GM18508 (cell line): ENCODE results near the gene DNMT3A.
A peak's percentile ranks its signal among the peaks of the same experiment; 100 is the strongest.

ENCODE experiments used
- ATAC-seq: cut with Tn5 transposase; IDR thresholded peaks from one replicate; pipeline ENCODE4 v1.9.1; 2021; ENCODE audit warnings: moderate number of reproducible peaks; ENCODE audit not compliant: insufficient read depth, unreplicated experiment

DNMT3A gene

DNA sequence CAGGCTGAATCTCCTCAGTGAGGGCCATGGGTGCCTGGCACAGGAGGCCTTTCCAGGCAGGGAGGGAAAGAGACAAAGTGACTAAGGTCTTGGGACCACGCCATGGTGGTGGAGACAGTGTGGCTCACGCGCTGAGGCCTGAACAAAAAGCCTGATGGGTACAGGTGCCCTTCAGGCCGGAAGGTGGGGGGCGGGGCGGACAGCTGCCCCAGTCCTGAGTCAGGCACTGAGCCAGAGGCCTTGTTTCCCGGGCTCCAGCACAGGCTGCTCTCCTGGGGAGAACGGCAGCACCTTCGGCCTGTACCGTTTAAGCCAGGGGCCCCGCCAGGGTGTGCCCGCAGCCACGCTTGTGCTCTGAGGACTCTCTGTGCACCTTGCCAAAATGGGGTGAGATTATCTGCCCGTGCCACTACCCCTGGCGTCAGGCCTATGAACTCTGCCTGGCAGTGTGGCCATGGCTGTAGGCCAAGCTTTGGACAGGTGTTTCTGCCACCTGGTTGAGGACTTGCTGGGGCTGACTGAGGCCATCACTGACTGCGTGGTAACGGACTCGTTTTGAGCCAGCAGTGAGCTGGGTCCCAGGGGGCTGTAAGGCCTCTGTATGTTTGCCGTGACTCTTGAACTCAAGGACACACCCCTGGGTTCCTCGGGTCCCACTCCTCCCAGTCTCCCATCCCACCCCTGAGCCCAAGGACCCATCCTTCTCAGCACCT lies 31.7 kb upstream of the DNMT3A start:
- no peak for ATAC-seq

DNA sequence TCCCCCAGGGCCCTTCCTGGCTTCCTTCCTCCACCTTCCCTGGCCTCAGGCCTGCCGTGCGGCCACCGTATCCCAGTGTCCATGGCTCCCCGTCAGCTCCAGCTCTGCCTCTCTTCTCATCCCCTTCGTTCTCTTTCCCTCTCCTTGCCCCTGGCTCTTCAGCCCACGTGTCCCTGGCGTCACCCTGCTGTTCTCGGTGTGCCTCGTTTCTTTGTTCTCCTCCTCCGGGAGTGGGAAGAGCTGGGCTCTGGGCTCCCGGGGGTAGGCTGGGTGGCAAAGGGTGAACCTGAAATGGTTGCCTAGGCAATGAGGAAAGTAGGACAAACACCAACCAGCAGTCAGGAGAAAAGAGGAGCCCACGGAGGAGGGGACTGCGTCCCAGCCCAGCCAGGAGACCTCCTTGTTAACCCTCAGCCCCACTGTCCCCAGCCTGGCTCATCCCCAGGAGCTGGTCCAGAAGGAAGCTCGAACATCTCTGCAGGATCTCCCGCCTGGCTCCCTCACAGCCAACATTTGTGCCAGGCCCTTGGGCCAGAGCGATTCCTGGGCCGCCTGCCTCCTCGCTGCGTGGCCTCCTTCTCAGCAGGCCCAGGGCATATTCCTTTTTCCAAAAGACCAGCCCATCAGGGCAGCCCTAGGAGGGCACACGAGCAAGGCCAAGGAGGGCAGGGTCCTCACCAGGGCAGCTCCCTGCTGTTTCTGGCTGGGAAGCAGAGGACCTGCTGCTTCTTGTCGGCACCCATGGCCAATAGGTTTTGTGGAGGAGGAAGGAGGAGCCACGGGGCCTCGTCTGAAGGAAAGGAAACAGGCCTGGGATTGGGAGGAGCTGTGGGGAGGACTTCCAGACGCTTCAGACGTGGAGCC lies 30.9 kb upstream of the DNMT3A start:
- ATAC-seq, result no peak

DNA sequence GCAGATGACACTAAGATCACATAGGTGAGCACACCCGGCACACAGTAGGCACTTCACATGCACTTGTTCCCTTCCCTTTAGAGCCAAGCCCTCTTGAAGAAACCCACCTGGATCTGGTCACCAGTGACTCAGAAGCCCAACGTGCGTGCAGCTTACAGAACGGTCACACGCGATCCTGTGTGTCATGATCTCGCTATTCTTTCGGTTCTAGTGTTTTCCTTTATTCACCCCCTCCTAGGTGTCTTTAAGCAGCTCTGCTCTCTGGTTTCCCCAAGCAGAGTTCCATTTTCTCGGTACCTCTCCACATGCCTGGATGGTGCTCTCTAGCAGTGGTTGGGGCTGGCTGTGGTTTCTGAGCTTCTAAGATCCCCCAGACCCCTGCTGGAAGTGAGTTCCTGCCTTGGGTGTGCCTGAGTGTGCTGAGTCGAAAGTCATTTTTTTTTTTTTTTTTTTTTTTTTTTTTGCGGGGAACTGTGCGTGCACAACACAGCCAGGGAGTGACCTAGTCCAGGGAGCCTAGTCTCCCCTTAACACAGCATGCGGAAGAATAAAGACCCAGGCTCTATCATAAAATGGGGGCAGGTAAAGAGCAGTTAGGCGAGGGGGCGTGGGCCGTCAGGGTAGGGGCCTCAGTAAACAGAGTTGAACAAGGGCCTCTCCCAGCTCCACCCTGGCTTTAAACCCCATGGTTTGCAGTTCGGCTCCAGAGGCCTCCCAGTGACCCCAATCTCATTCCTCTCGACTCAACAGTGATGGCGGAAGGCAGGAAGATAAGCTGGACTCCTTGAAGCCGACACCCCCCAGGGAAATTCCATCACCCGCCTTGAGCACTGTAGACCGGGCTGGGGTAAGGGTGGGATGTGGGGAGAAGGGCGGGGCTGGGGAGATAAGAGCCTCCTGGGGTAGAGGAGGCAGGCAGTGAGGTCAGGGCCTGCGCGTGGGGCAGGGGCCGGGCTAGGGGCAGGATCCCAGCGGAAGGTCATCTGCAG lies 29.8 kb upstream of the DNMT3A start:
- ATAC-seq, result no peak

DNA sequence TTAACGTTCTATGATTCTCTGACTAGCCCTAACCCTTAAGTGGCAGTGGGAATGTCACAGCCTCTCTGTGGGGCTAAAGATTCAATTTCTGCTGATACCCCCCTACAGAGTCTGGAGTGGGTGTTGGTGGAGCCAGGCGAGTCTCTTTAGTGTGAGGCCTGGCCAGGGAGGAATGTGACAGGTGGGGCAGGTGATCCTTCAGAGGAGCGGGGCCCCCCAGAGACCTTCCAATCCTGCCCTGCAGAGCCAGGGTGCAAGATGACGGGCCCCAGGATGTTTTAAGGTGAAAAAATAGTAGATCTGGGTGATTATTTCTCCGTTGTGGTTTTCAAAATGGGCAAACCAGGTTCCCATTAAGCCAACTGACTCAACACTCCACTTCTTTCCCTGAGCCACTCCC lies 28.2 kb upstream of the DNMT3A start:
- ATAC-seq, result no peak

DNA sequence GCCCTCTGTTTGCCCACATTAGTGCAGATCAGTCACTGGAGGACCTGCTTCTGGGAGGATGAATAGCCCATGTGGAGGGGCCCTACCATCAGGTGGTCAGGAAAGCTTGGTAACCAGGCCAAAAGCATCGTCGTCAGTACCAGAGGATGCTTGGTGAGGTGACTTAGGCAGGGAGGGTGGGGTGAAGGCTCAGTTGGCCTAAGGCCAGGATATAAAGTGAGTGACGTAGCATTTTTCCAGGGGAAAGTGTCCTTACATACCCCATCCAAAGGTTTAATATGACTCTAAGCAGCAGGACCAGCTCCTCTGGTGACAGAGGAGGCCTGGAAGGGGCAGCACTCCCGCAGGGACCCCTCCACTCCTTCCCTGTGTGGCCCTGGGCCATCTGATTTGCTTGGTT lies 27.7 kb upstream of the DNMT3A start:
- no peak for ATAC-seq

DNA sequence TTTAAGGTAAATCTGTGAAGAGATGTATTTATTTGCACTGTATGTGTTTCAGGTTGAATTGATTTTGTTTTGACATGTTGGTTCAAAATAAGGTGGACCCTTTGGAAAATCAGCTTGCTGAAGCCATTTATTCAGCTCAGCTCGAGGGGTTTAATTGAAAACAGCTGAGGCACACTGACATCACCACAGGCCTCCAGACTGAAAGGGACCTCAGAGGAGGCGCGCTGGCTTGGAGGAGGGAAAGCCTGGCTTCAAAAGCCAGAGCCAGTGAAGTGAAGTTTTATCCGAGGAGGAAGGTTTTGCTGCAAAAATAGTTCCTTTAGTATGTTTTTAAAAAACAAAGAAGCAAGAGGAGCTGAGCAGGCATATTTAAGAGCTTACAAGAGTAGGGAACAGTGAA lies 26.9 kb upstream of the DNMT3A start:
- no peak for ATAC-seq

DNA sequence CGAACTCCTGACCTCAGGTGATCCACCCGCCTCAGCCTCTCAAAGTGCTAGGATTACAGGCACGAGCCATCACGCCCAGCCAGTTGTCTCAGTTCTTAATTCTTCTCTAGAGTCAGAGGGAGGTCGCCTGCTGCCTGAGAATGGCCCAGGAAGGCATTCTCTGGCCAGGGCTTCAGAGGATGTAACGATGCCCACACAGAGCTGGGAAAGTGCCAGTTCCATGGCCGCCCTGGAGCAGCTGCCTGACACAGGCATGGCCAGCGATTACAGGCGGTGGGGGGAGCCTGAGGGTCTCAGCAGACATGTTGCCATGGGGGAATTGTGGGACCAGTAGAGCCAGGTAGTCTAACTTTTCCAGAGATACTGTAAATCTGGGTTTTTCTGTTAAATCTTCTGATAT lies 25.6 kb upstream of the DNMT3A start:
- no peak for ATAC-seq

DNA sequence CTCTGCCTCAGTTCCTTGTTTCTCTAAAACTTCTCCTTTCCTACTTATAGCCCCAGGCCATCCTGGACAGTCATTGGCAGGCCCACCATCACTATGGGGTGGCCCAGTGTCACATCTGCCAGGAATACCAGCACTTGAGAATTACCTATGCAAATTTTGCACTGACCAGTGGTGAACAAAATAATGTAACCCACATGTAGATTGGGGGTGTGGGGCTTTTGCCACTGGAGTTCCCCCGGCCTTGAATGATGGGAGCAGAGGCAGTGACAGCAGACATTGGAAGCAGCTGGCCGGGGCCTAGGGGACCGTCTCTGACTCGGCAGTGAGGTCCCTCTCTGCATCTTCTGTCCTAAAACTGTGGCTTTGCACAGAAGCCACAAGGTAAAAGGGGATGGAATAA lies 24.9 kb upstream of the DNMT3A start:
- ATAC-seq, result no peak

DNA sequence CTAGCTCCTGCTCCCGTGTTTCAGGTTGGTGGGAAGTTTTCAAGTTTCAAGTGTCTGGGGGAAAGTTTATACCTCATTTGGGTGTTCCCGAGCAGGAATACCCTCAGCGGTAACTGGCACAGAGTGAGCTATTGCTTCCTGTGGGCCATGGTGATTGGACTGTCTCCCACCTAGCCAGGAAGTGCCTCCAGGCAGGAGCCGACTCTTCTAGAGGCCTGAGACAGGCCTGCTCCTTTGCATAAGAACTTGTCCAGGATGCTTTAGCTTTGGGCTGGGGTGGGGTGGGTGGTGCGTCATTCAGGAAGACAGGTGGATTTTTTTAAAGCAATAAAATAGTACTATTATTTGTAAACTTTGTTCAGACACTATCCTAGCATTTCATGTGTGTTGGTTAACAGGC lies 23.5 kb upstream of the DNMT3A start:
- ATAC-seq, result no peak

DNA sequence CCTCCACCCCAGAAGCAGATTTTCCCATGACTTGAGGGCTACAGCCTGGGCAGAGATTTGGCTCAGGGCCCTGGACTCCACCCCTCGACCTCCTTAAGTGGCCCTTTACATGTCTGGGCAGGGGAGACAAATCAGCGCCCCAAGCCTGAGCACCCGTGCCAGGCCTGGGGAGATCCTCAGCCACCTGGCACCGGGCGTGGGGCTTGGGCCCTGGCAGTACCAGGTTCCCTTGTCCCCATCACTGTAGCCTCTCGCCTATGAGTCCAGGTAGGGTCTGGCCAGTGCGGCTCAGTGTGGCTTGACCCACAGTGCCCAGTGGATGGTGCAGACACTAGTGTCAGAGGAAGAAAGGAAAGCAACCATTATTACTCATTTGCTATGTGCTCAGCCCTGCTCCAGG lies 22.0 kb upstream of the DNMT3A start:
- no peak for ATAC-seq

DNA sequence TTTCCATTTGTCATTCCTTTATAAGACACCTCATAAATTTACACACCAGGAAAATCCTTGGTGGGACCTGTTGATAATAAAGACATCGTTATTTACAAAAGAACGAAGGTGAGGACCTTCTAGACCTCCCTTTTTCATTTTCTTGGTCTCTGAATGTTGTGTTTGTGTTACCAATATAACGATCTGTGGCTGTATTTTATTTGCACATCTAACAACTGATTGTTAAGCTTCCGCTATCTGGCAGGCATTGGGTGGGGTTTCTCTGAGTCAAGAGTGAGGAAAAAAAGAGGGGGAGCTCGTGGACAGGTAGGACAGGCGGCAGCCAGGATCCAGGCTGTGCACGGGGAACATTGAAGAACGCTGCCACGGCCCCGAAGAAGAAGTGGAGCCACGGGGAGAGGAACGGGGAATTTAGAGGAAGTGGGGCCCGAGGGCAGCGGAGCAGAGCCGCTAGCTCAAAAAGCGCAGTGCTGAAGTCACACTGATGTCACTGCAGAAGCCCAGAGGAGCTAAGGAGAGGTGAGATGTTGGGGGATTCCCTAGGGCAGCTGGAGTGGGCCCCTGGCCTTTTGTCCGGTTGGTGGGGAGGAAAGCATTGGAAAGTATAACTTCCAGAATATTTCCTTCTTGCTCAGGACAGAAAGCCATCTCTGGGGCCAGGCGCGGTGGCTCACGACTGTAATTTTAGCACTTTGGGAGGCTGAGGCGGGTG lies 20.9 kb upstream of the DNMT3A start:
- ATAC-seq, result peak; percentile 54

DNA sequence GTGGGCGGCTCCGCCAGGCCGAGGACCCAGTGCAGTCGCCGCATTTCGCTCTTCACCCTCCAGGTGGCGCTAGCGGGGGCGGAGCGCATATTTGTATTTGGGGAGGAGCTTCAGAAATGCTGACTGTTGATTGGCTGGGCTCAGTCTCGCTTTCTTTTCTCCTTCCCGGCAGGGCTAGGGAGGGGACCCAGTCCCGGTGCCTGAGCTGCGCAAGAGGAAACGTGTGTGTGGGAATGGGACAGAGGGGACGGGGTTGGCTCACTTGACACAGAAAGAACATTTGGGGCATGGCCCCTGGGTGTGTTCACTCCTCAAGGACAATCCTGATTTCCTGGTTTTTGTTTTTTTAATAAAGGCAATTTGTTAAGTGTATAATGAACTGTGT lies 20.3 kb upstream of the DNMT3A start:
- peak; percentile 72 for ATAC-seq

DNA sequence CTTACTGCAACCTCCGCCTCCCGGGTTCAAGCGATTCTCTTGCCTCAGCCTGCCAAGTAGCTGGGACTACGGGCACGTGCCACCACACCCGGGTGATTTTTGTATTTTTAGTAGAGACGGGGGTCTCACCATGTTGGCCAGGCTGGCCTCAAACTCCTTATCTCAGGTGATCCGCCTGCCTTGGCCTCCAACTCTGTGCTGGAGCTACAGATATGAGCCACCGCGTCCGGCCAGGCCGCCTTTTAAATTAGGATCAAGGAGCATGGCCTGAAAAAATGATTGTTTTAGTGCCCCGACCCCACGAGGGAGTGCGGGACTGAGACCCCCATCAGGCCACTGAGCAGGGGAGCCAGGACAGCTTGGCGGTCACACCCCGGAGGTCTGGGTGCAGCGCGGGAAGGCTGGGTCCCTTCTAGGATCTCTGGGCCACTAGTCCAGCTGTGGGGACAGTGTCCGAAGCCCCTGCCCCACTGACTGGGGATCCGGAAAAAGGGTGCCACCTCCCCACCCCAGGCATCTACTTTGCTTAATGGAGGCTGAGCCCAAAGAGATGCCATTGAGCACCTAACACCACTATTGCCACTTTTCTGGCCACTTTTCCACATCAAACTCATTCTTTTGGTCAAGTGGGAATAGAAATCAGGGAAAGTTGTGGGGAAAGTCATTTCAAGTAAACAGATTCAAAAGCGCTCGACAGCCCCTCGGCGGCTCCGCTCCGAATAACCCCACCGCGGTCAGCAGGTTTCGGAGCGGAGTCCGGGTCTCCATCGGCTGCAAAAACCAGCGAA lies 19.7 kb upstream of the DNMT3A start:
- no peak for ATAC-seq

DNA sequence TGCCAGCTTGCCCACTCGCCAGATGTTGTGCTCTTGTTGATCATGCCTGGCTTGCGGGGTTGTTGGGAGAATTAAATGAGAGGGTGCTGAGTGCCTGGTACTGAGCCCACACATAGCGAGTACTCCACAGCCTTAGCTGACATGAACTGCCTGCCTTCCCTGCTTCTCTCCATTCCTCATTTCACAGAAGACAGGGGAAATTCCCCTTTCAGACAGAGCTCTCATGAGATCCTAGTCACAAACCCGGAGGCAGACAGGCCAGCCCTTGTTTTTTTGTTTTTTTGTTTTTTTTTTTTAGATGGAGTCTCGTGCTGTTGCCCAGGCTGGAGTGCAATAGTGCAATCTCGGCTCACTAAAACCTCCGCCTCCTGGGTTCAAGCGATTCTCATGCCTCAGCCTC lies 17.1 kb upstream of the DNMT3A start:
- ATAC-seq, result no peak

DNA sequence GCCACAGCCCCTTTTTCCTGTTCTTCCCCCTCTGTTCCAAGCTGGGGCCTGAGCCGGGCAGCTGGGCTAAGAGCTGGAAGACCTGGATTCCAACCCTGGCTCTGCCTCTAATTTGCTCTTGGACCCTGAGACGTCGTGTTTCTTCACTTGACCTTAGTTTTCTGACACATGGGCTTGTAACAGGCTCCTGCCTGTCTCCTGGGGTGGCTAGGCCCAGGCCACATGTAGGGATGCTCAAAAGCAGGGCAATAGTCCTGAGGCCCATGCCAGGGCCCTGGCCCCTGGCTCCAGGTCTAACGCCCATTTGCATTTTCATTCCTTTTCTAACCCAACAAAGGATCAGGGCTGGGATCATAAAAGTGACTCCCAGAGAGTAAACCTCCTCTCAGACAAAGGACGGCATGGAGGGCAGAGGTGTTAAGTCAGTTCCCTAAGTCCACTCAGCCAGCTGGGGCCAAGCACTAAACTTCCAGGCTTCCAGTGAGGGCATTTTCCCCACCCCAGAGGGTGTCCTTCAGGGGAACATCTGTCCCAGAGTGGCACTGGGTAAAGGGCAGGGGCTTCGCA lies 16.6 kb upstream of the DNMT3A start:
- ATAC-seq, result no peak

DNA sequence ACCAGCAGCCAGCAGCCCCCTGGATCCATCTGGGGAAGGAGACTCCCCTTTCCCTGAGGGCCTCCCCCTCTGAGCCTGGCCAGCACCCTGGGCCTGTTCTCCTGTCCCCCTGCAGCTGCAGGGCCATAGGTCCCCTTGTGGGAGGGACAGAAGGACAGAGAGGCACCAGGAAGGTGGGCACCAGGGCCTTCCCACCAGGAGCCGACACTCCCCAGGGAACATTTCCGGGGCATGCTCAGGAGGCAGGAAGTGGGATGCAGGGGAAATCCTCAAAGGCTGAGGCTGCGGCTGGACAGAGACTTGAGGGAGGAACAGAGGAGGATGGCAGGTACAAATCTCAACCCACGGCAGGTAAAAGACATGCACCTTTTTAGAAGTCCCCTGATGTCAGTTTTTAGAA lies 14.4 kb upstream of the DNMT3A start:
- ATAC-seq, result no peak

DNA sequence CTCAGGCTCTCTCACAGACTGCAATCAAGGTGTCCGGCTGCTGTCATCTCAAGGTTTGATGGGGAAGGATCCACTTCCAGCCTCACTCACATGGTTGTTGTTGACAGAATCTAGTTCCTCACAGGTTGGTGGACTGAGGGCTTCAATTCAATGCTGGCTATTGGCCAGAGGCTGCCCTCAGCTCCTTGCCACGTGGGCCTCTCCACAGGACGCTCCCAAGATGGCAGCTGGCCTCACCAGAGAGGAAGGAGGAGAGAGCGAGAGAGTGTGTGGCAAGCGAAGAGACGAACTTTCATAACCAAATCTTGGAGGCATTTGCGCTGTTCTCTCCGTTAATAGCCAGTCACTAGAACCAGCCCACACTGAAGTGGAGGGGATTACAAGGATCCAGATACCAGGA lies 13.5 kb upstream of the DNMT3A start:
- ATAC-seq, result no peak

DNA sequence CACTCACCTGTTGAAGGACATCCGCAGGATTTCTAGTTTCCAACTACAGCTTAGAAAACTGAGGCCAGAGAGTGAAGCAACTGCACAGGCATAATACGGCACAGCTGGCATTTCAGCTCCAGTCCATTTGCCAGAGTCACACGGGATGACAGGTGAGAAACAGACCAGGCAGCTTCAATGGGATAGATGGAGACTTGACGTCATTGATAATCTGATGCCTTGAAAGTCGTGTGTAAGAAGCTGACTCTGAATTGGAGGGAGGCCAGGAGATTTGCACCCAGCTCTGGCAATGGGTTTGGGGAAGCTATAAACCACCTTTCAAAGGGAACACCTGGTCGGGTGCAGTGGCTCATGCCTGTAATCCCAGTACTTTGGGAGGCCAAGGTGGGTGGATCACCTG lies 12.4 kb upstream of the DNMT3A start:
- ATAC-seq, result no peak

DNA sequence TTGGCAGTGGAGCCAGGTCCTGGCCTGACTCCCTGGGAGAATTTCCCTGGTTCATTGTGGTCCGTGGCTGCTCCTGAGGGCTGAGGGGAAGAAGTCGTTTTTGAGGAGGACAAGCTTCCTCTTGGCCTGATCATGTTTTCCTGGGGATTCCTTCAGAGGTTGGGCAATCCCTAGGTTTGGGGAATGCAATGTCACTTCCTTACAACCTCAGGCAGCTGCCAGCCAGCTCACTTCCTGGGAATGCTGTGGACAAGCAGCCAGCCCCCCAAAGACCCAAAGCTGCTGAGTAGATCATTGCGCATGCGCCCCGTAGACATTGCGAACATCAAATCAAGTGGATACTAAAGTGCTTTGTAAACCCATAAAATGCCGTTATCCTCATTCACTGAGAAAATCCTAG lies 7.7 kb upstream of the DNMT3A start:
- no peak for ATAC-seq
